GM20431 (cell line): ENCODE results near the gene S1PR3.

Source experiments
- in situ Hi-C: fragments of 300-500 bp; cut with MseI, MboI; formaldehyde crosslinking; loops from one replicate; pipeline ENCODE4 v1.15.0; 2020; ENCODE audit warnings: low sequenced_read_pairs; ENCODE audit not compliant: unreplicated experiment

The S1PR3 gene

GRCh38 chr9:89053301-89053700, 62.0 kb downstream of the S1PR3 start:
- in situ Hi-C loops: no loop called here
